Neural cell (in vitro differentiated cells): Measurements from ENCODE around the gene IKZF5.

Experiments used
- EP300 ChIP-seq: fragments of 450-650 bp; conservative IDR thresholded peaks from 2 replicates; pipeline ENCODE4 v1.6.1; 2014; ENCODE audit warnings: antibody characterized with exemption, mild to moderate bottlenecking, moderate library complexity; ENCODE audit not compliant: poor library complexity, severe bottlenecking
- EZH2 ChIP-seq: fragments of 200-600, 300-800 bp; shearing (Covaris generic), sonication (generic); IDR thresholded peaks from 2 replicates; pipeline ENCODE4 v1.6.1; 2014; ENCODE audit warnings: antibody characterized with exemption, low read length, borderline replicate concordance, mild to moderate bottlenecking; ENCODE audit not compliant: insufficient read depth, poor library complexity, severe bottlenecking
- MXI1 ChIP-seq: fragments of 450-650 bp; conservative IDR thresholded peaks from 2 replicates; pipeline ENCODE4 v1.6.1; 2014; ENCODE audit warnings: antibody characterized with exemption, mild to moderate bottlenecking; ENCODE audit not compliant: poor library complexity, severe bottlenecking
- POLR2AphosphoS5 ChIP-seq: IDR thresholded peaks from 2 replicates; pipeline ENCODE4 v1.6.1; 2012
- REST ChIP-seq: IDR thresholded peaks from 2 replicates; pipeline ENCODE4 v1.6.1; 2012; ENCODE audit warnings: borderline replicate concordance
- SMC3 ChIP-seq: fragments of 450-650 bp; conservative IDR thresholded peaks from 2 replicates; pipeline ENCODE4 v1.6.1; 2014; ENCODE audit warnings: antibody characterized with exemption, mild to moderate bottlenecking, moderate library complexity; ENCODE audit not compliant: poor library complexity
- TAF1 ChIP-seq: IDR thresholded peaks from 2 replicates; pipeline ENCODE4 v1.6.1; 2012; ENCODE audit warnings: low read depth
- TF ChIP-seq, protein P1 (sequence below): fragments of 450-650 bp; IDR thresholded peaks from 2 replicates; pipeline ENCODE4 v1.5.1; 2014; ENCODE audit warnings: antibody characterized with exemption, mild to moderate bottlenecking, moderate library complexity; ENCODE audit not compliant: poor library complexity, severe bottlenecking

DNA sequence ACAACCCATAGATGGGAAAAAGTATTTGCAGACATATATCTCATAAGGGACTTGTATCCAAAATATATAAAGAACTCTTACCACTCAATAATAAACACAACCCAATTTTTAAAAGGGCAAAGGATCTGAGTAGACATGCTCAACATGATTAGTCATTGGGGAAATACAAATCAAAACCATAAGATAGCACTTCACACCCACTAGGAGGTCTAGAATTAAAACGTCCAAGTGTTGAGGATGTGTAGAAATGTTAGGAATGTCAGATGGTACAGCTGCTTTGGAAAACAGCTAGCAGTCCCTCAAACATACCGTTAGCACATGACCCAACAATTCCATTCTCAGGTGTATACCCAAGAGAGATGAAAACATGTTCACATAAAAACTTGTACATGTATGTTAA lies 20.1 kb downstream of the IKZF5 start:
- TF ChIP-seq EZH2, result no peak
- no peak for TF ChIP-seq EP300
- no peak for TF ChIP-seq POLR2AphosphoS5
- no peak for TF ChIP-seq MXI1
- TF ChIP-seq, protein P1, sequence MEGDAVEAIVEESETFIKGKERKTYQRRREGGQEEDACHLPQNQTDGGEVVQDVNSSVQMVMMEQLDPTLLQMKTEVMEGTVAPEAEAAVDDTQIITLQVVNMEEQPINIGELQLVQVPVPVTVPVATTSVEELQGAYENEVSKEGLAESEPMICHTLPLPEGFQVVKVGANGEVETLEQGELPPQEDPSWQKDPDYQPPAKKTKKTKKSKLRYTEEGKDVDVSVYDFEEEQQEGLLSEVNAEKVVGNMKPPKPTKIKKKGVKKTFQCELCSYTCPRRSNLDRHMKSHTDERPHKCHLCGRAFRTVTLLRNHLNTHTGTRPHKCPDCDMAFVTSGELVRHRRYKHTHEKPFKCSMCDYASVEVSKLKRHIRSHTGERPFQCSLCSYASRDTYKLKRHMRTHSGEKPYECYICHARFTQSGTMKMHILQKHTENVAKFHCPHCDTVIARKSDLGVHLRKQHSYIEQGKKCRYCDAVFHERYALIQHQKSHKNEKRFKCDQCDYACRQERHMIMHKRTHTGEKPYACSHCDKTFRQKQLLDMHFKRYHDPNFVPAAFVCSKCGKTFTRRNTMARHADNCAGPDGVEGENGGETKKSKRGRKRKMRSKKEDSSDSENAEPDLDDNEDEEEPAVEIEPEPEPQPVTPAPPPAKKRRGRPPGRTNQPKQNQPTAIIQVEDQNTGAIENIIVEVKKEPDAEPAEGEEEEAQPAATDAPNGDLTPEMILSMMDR, result no peak
- TF ChIP-seq REST, result no peak
- no peak for TF ChIP-seq TAF1
- TF ChIP-seq SMC3, result no peak
